Smooth muscle cell (in vitro differentiated cells): ENCODE results near the gene LRRC53. TPM values are rescaled to one million over a fixed set of nuclear protein-coding genes. Genes with fewer than 3 reads are reported as not detected.

Experiments used
- DNase-seq: peaks from one replicate; lab custom pipeline; 2025; ENCODE audit not compliant: unreplicated experiment; lab: John Stamatoyannopoulos, UW
- H2AFZ ChIP-seq: fragments of 200-600 bp; sonication (generic); 2 replicates; pipeline ENCODE4 v1.6.0; 2016; ENCODE audit warnings: antibody characterized with exemption, low read depth, mild to moderate bottlenecking
- H3F3A ChIP-seq: fragments of 200-600 bp; sonication (generic); 2 replicates; pipeline ENCODE4 v1.6.0; 2017; ENCODE audit warnings: antibody characterized with exemption, low read depth
- H3K27ac ChIP-seq: fragments of 200-600 bp; sonication (generic); 2 replicates; pipeline ENCODE4 v1.5.1; 2016; ENCODE audit warnings: low read depth, mild to moderate bottlenecking
- H3K27me3 ChIP-seq: fragments of 200-600 bp; sonication (generic); 2 replicates; pipeline ENCODE4 v1.6.1; 2016; ENCODE audit warnings: low read depth, mild to moderate bottlenecking
- H3K36me3 ChIP-seq: fragments of 200-600 bp; sonication (generic); 2 replicates; pipeline ENCODE4 v1.5.1; 2016; ENCODE audit warnings: low read depth
- H3K4me1 ChIP-seq: fragments of 200-600 bp; sonication (generic); 2 replicates; pipeline ENCODE4 v1.5.1; 2016; ENCODE audit warnings: low read depth
- H3K4me2 ChIP-seq: fragments of 200-600 bp; sonication (generic); 2 replicates; pipeline ENCODE4 v1.6.0; 2016; ENCODE audit warnings: mild to moderate bottlenecking
- H3K4me3 ChIP-seq: fragments of 200-600 bp; sonication (generic); 2 replicates; pipeline ENCODE4 v1.5.1; 2016; ENCODE audit warnings: mild to moderate bottlenecking
- H3K79me2 ChIP-seq: fragments of 200-600 bp; sonication (generic); 2 replicates; pipeline ENCODE4 v1.6.0; 2016; ENCODE audit warnings: low read depth, mild to moderate bottlenecking
- H3K9ac ChIP-seq: fragments of 200-600 bp; sonication (generic); 2 replicates; pipeline ENCODE4 v1.6.0; 2016; ENCODE audit warnings: low read depth
- H3K9me3 ChIP-seq: fragments of 200-600 bp; sonication (generic); replicated peaks from 2 replicates; pipeline ENCODE4 v1.5.1; 2016; ENCODE audit warnings: low read depth
- H4K20me1 ChIP-seq: fragments of 200-600 bp; sonication (generic); 2 replicates; pipeline ENCODE4 v1.6.0; 2016; ENCODE audit warnings: low read depth
- CTCF ChIP-seq: fragments of 200-600 bp; sonication (generic); IDR thresholded peaks from 2 replicates; pipeline ENCODE4 v1.5.1; 2017; ENCODE audit warnings: borderline replicate concordance, mild to moderate bottlenecking, antibody characterized with exemption; ENCODE audit not compliant: insufficient read depth, poor library complexity, severe bottlenecking
- WGBS: methylation state at CpG from one replicate; pipeline ENCODE4 v1.1.7; 2016; ENCODE audit warnings: low lambda C conversion rate; 5-methylcytosine and 5-hydroxymethylcytosine counted together
- polyA plus RNA-seq: library from polyadenylated mRNA; unstranded; fragments of >200 nt; fragmentation: Nextera tagmentation; extraction: Ambion mirVana; gene quantifications from 2 replicates; pipeline ENCODE4 v1.2.1, GENCODE V29; 2016
- total RNA-seq: library from RNA; depleted of rRNA; stranded (reverse); fragments of >200 nt; gene quantifications from 2 replicates; pipeline ENCODE4 v1.2.3, GENCODE V29; 2014

The LRRC53 gene
- total and polyA plus RNA-seq, 2 experiments from 2014 or later: not detected

GRCh38 chr1:74464037-74464436 is 48.4 kb downstream of the LRRC53 start:
- no peaks in the 10 kb centered on the region for H3K9me3 ChIP-seq
- H3K4me1 ChIP-seq: no peaks in the 10 kb centered on the region
- no peak overlapping the region for H3K9ac ChIP-seq
- H3K27me3 ChIP-seq: no peaks in the 10 kb centered on the region
- no peaks in the 10 kb centered on the region for H4K20me1 ChIP-seq
- no peaks in the 10 kb centered on the region for H3K79me2 ChIP-seq
- peak overlapping the region; percentile 19 for H3K27ac ChIP-seq
- no peak overlapping the region for H2AFZ ChIP-seq
- H3K4me3 ChIP-seq: no peak overlapping the region
- no peaks in the 10 kb centered on the region for H3F3A ChIP-seq
- WGBS: 64% methylated on average over 6 of the region's 6 CpGs
- no peaks in the 10 kb centered on the region for H3K36me3 ChIP-seq
- no peak for TF ChIP-seq CTCF
- DNase-seq: no peak
- peak overlapping the region; percentile 36 for H3K4me2 ChIP-seq

DNA sequence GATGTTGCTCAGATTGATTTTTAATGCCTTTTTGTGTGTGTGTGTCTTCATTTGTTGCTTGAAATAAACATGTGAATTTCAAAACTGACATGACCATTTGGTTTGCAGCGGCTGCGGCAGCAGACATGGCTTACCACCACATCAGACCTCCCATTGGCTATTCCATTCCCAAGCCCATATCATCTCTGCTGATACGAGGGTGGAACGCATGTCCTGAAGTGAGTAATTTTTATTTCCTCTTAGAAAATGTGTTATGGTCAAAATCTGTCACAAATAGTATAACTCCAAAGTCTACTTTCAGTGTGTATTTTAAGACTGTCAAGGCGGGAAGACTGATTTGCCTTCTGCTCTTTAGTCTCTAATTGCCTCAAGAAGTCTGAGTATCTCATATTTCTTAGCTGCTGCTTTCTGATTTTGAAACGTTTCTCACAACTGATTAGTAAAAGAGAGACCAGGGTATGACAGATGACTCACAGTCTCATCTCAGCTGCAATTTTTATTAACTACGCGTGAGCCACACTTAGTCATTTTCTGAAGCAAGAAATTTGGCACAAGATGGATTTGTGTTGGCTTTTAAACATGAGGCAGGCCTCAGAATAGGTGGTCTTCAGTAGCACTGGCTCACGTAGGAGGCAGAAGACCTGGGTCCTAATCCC is 49.0 kb downstream of the LRRC53 start:
- no peak overlapping the region for H2AFZ ChIP-seq
- no peaks in the 10 kb centered on the region for H3K9me3 ChIP-seq
- 39% methylated on average over 9 of the region's 9 CpGs for WGBS
- H3K27ac ChIP-seq: peak overlapping the region; percentile 19
- no peaks in the 10 kb centered on the region for H3F3A ChIP-seq
- H3K9ac ChIP-seq: no peak overlapping the region
- H3K4me3 ChIP-seq: no peak overlapping the region
- no peak for DNase-seq
- no peaks in the 10 kb centered on the region for H3K79me2 ChIP-seq
- no peaks in the 10 kb centered on the region for H4K20me1 ChIP-seq
- H3K4me1 ChIP-seq: no peaks in the 10 kb centered on the region
- H3K27me3 ChIP-seq: no peaks in the 10 kb centered on the region
- no peaks in the 10 kb centered on the region for H3K36me3 ChIP-seq
- TF ChIP-seq CTCF: no peak
- H3K4me2 ChIP-seq: peak overlapping the region; percentile 36

DNA sequence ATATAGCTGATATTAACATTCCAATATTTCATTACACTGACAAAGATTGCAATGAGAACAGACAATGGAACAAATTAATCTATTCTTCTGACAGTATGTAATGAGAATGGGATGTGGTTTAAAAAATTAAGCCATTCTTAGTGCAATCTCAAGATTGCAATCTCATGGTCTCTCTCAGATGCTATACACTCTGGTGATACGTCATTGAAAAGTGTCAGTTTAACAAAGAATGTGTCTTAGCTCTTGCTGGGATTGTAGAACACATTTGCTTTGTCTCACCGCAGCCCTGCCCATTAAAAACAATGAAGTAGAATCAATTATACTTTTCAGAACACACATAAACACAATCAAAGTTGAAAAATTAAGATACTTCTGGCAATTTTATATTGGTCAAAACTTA is 55.2 kb downstream of the LRRC53 start:
- no peak for DNase-seq
- Histone ChIP-seq H3K9me3 (no peaks in the 10 kb centered on the region), H3F3A (no peaks in the 10 kb centered on the region), H3K4me2 (no peak overlapping the region), H4K20me1 (no peaks in the 10 kb centered on the region), H3K27me3 (no peaks in the 10 kb centered on the region), H2AFZ (no peak overlapping the region), H3K4me1 (no peaks in the 10 kb centered on the region), H3K4me3 (no peak overlapping the region), H3K27ac (no peak overlapping the region), H3K79me2 (no peaks in the 10 kb centered on the region), H3K9ac (no peak overlapping the region), H3K36me3 (no peaks in the 10 kb centered on the region)
- WGBS: 91% methylated on average over 2 of the region's 2 CpGs
- TF ChIP-seq CTCF: no peak

GRCh38 chr1:74455390-74455789 is 57.0 kb downstream of the LRRC53 start:
- H3K36me3 ChIP-seq: no peaks in the 10 kb centered on the region
- no peak for TF ChIP-seq CTCF
- H3K79me2 ChIP-seq: no peaks in the 10 kb centered on the region
- no peak overlapping the region for H3K27ac ChIP-seq
- no peak overlapping the region for H2AFZ ChIP-seq
- no peak overlapping the region for H3K4me2 ChIP-seq
- H3K27me3 ChIP-seq: no peaks in the 10 kb centered on the region
- DNase-seq: no peak
- no peaks in the 10 kb centered on the region for H3K4me1 ChIP-seq
- H3F3A ChIP-seq: no peaks in the 10 kb centered on the region
- no peaks in the 10 kb centered on the region for H4K20me1 ChIP-seq
- no peaks in the 10 kb centered on the region for H3K9me3 ChIP-seq
- H3K9ac ChIP-seq: no peak overlapping the region
- H3K4me3 ChIP-seq: no peak overlapping the region
